ENCODE data around the gene PTBP2. TPM values are rescaled to one million over a fixed set of nuclear protein-coding genes. Genes with fewer than 3 reads are reported as not detected.
"Not testable (repeated sequence)": the region's sequence is repeated elsewhere in the genome, so short reads cannot be mapped to it uniquely, and the experiment has no call there.

The PTBP2 gene
- polyA plus RNA-seq, 1 donor, result 34.0 TPM

- DNase-seq, result no peak
These were observed 9.2 kb downstream of the PTBP2 start for GRCh38 chr1:96730574-96731298.

- DNase-seq, result no peak
These were observed 19.8 kb downstream of the PTBP2 start for GRCh38 chr1:96741335-96741734.

- peak; percentile 4 for DNase-seq
These were observed 25.1 kb downstream of the PTBP2 start for GRCh38 chr1:96746440-96747420.

- no peak for DNase-seq
These were observed 26.0 kb downstream of the PTBP2 start for GRCh38 chr1:96747565-96747964.

- DNase-seq, result no peak
These were observed 26.5 kb downstream of the PTBP2 start for GRCh38 chr1:96748078-96748477.

- DNase-seq, result no peak
These were observed 28.0 kb downstream of the PTBP2 start for GRCh38 chr1:96749618-96750017.

- no peak for DNase-seq
These were observed 30.8 kb downstream of the PTBP2 start for GRCh38 chr1:96752394-96752793.

- no peak for DNase-seq
These were observed 35.2 kb downstream of the PTBP2 start for GRCh38 chr1:96756789-96757188.

- not testable (repeated sequence) for DNase-seq
These were observed 41.0 kb downstream of the PTBP2 start for GRCh38 chr1:96762586-96762985.

GRCh38 chr1:96763514-96763913, 41.9 kb downstream of the PTBP2 start:
- no peak for DNase-seq

- no peak for DNase-seq
These were observed 42.9 kb downstream of the PTBP2 start for GRCh38 chr1:96764469-96764868.

- peak; percentile 2 for DNase-seq
These were observed 50.3 kb downstream of the PTBP2 start for GRCh38 chr1:96771847-96772246.

- no peak for DNase-seq
These were observed 50.8 kb downstream of the PTBP2 start for GRCh38 chr1:96772349-96772748.

GRCh38 chr1:96772972-96773371, 51.4 kb downstream of the PTBP2 start:
- no peak for DNase-seq

- DNase-seq, result no peak
These were observed 60.6 kb downstream of the PTBP2 start for GRCh38 chr1:96782206-96782605.

GRCh38 chr1:96782856-96783255, 61.3 kb downstream of the PTBP2 start:
- no peak for DNase-seq

- DNase-seq, result no peak
These were observed 69.0 kb downstream of the PTBP2 start for GRCh38 chr1:96790599-96790998.

- DNase-seq, result no peak
These were observed 70.6 kb downstream of the PTBP2 start for GRCh38 chr1:96792220-96792619.

- not testable (repeated sequence) for DNase-seq
These were observed 80.1 kb downstream of the PTBP2 start for GRCh38 chr1:96801696-96802095.

- DNase-seq, result peak; percentile 32
These were observed 83.1 kb downstream of the PTBP2 start for GRCh38 chr1:96804648-96805047.

- peak; percentile 6 for DNase-seq
These were observed 86.6 kb downstream of the PTBP2 start for GRCh38 chr1:96808191-96808590.

GRCh38 chr1:96815914-96816313, 94.3 kb downstream of the PTBP2 start:
- DNase-seq, result no peak

- DNase-seq, result no peak
These were observed 98.5 kb downstream of the PTBP2 start for GRCh38 chr1:96820107-96820506.

GRCh38 chr1:96820671-96821070, 99.1 kb downstream of the PTBP2 start:
- no peak for DNase-seq
